Measurements from ENCODE around the gene STXBP6. TPM values are rescaled to one million over a fixed set of nuclear protein-coding genes. Genes with fewer than 3 reads are reported as not detected.
"Not testable (repeated sequence)": the region's sequence is repeated elsewhere in the genome, so short reads cannot be mapped to it uniquely, and the experiment has no call there.

The STXBP6 gene
- total RNA-seq, 4 donors from 2014 or later, result 10.7 to 62.8 (median 55.9) TPM

GRCh38 chr14:24940213-24940783, 109.6 kb downstream of the STXBP6 start:
- H3K36me3 ChIP-seq, result no peaks in the 10 kb centered on the region
- H3K27ac ChIP-seq, result no peak overlapping the region
- DNase-seq, result no peak
- TF ChIP-seq, protein P1, sequence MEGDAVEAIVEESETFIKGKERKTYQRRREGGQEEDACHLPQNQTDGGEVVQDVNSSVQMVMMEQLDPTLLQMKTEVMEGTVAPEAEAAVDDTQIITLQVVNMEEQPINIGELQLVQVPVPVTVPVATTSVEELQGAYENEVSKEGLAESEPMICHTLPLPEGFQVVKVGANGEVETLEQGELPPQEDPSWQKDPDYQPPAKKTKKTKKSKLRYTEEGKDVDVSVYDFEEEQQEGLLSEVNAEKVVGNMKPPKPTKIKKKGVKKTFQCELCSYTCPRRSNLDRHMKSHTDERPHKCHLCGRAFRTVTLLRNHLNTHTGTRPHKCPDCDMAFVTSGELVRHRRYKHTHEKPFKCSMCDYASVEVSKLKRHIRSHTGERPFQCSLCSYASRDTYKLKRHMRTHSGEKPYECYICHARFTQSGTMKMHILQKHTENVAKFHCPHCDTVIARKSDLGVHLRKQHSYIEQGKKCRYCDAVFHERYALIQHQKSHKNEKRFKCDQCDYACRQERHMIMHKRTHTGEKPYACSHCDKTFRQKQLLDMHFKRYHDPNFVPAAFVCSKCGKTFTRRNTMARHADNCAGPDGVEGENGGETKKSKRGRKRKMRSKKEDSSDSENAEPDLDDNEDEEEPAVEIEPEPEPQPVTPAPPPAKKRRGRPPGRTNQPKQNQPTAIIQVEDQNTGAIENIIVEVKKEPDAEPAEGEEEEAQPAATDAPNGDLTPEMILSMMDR (IDR thresholded peaks at IDR 0.05), result no peak
- TF ChIP-seq POLR2A (IDR thresholded peaks at IDR 0.05), result no peak
- H3K27me3 ChIP-seq, result no peaks in the 10 kb centered on the region
- no peak overlapping the region for H3K4me3 ChIP-seq
- no peaks in the 10 kb centered on the region for H3K9me3 ChIP-seq
- H3K4me1 ChIP-seq, result no peaks in the 10 kb centered on the region

DNA sequence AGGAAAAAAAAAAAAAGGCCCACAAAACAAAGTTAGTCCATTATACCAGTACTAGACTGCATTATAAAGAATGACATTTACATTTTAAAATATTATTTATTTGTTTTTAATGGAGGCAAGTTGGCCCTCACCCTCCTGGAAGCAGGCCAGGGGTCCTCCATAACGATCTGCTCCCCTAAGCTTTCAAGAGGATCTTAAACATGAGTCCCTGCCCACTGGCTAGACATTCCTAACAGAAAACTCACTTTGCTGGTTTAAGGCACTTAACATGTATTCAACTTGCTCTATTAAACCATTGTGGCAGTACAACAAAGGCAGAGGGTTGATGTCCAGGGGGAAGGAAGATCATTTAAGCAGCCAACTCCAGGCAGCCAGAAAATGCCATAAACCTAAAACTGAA, 111.4 kb downstream of the STXBP6 start:
- TF ChIP-seq, protein P1 (IDR thresholded peaks at IDR 0.05), result no peak
- TF ChIP-seq POLR2A (IDR thresholded peaks at IDR 0.05), result no peak
- Histone ChIP-seq H3K36me3 (no peaks in the 10 kb centered on the region), H3K4me3 (no peak overlapping the region), H3K9me3 (no peaks in the 10 kb centered on the region), H3K4me1 (no peaks in the 10 kb centered on the region), H3K27me3 (no peaks in the 10 kb centered on the region), H3K27ac (no peak overlapping the region)
- DNase-seq, result no peak

DNA sequence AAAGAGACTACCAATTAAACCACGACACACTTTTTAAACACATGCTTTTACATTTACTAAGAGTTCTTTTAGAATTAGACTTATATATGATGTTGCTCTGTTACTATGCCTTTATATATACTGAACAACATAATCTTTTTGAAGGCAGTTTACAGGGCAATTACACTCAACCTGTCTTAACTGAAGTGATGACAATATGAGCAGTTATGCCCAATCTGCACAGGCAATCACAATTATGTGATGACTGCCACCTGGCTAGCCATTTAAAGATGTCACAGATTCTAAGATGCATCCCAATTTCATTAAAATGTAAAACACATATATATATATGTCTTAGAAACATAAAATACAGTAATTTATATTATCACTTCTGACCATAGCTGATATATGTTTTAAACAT, 112.6 kb downstream of the STXBP6 start:
- DNase-seq, result no peak
- Histone ChIP-seq H3K9me3 (no peaks in the 10 kb centered on the region), H3K27me3 (no peaks in the 10 kb centered on the region), H3K27ac (no peak overlapping the region), H3K4me3 (no peak overlapping the region), H3K36me3 (no peaks in the 10 kb centered on the region), H3K4me1 (no peaks in the 10 kb centered on the region)
- TF ChIP-seq POLR2A (IDR thresholded peaks at IDR 0.05), result no peak
- TF ChIP-seq, protein P1 (IDR thresholded peaks at IDR 0.05), result no peak

DNA sequence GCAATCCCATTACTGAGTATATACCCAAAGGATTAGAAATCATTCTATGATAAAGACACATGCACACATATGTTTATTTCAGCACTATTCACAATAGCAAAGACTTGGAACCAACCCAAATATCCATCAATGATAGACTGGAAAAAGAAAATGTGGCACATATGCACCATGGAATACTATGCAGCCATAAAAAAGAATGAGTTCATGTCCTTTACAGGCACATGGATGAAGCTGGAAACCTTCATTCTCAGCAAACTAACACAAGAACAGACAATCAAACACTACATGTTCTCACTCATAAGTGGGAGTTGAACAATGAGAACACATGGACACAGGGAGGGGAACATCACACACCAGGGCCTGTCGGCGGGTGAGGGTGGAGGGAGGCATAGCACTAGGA, 113.2 kb downstream of the STXBP6 start:
- H3K4me3 ChIP-seq, H3K27ac ChIP-seq, H3K4me1 ChIP-seq, H3K27me3 ChIP-seq, H3K36me3 ChIP-seq, DNase-seq, H3K9me3 ChIP-seq: not testable (repeated sequence)

DNA sequence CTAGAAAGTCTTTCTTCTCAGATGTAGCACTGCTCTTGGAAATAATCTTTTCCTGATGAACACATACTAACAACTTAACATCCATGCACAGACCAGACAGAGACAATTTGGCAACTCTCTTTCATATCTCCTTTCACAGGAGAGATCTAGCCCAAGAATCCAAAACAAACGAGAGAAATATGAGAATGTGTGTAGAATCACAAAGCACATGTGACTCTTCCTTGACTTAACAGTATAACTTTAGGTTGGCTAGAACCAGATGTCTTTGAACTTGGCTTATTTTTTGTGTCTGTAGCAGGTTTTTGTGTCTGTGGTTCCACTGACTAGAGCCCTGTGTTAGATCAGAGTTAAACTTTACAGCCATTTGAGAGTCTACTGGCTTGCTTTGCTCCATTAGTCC, 114.2 kb downstream of the STXBP6 start:
- Histone ChIP-seq H3K4me1 (no peaks in the 10 kb centered on the region), H3K36me3 (no peaks in the 10 kb centered on the region), H3K27ac (no peak overlapping the region), H3K9me3 (no peaks in the 10 kb centered on the region), H3K4me3 (no peak overlapping the region), H3K27me3 (no peaks in the 10 kb centered on the region)
- TF ChIP-seq POLR2A (IDR thresholded peaks at IDR 0.05), result no peak
- TF ChIP-seq, protein P1 (IDR thresholded peaks at IDR 0.05), result no peak
- DNase-seq, result no peak

DNA sequence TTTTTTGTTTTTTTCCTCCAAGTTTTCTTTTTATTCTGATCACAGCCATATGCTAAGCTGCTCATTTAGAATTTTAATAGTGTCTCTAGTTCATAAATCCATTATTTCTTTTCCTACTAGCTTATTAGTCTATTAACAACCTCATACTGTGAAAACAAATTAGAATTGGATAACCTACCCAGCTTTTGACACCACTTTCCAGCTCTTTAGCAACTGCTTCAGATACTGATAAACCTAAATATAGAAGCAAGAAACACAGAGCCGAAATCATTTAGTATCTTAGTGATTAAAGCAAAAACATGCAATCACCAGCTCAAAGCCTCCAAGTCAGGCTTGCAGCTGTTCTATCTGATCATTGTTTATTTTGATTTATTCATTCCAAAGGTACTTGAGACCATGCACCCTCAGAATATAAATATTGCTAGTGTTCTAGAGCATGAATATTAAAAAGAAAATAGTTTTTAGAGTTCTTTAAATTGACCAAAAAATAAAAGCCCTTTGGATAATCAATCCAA, 121.5 kb downstream of the STXBP6 start:
- no peak overlapping the region for H3K27ac ChIP-seq
- H3K36me3 ChIP-seq, result no peaks in the 10 kb centered on the region
- no peak for TF ChIP-seq POLR2A (IDR thresholded peaks at IDR 0.05)
- TF ChIP-seq, protein P1 (IDR thresholded peaks at IDR 0.05), result no peak
- no peak overlapping the region for H3K4me3 ChIP-seq
- no peak for DNase-seq
- H3K4me1 ChIP-seq, result no peaks in the 10 kb centered on the region
- no peaks in the 10 kb centered on the region for H3K27me3 ChIP-seq
- no peaks in the 10 kb centered on the region for H3K9me3 ChIP-seq
